B cell (primary cell): ENCODE data around the gene SERGEF.

ENCODE experiments used
- CTCF ChIP-seq: fragments of 200-600 bp; IDR thresholded peaks from one replicate; pipeline ENCODE4 v1.8.0; 2022; ENCODE audit warnings: antibody characterized with exemption, mild to moderate bottlenecking
- EZH2 ChIP-seq: IDR thresholded peaks from 2 replicates; pipeline ENCODE4 v1.6.1; 2012; ENCODE audit warnings: borderline replicate concordance, low read depth, mild to moderate bottlenecking, moderate library complexity, low read length; ENCODE audit not compliant: insufficient read depth, poor library complexity, severe bottlenecking

GRCh38 chr11:17812865-17813187 lies 200.0 kb downstream of the SERGEF start:
- TF ChIP-seq CTCF, result no peak
- TF ChIP-seq EZH2, result no peak
